SK-N-SH treated with all-trans-retinoic acid at 6 μM for 48 hours (cell line): Measurements from ENCODE around the gene SMAD3.

Source experiments
- CREB5 ChIP-seq: fragments of 250-450 bp; sonication (Bioruptor Pico); IDR thresholded peaks from 2 replicates; pipeline ENCODE4 v1.5.1; 2020; ENCODE audit warnings: low read depth, mild to moderate bottlenecking, moderate library complexity
- GLIS3 ChIP-seq: fragments of 250-450 bp; sonication (Bioruptor Pico); IDR thresholded peaks from 2 replicates; pipeline ENCODE4 v1.5.0; 2020; ENCODE audit warnings: mild to moderate bottlenecking, moderate library complexity
- ISL1 ChIP-seq: fragments of 250-450 bp; sonication (Bioruptor Pico); IDR thresholded peaks from 2 replicates; pipeline ENCODE4 v2.1.2; 2022; ENCODE audit warnings: mild to moderate bottlenecking, moderate library complexity
- OSR1 ChIP-seq: fragments of 250-450 bp; sonication (Bioruptor Pico); IDR thresholded peaks from 2 replicates; pipeline ENCODE4 v1.8.0; 2022; ENCODE audit warnings: moderate library complexity, mild to moderate bottlenecking, inconsistent platforms
- TCF4 ChIP-seq: fragments of 250-450 bp; sonication (Bioruptor Pico); IDR thresholded peaks from 2 replicates; pipeline ENCODE4 v1.8.0; 2021; ENCODE audit warnings: mild to moderate bottlenecking, moderate library complexity, borderline replicate concordance
- TOX ChIP-seq: fragments of 250-450 bp; sonication (Bioruptor Pico); IDR thresholded peaks from 2 replicates; pipeline ENCODE4 v1.8.0; 2021; ENCODE audit warnings: mild to moderate bottlenecking, moderate library complexity, borderline replicate concordance
- ZFP3 ChIP-seq: fragments of 250-450 bp; sonication (Bioruptor Pico); IDR thresholded peaks from 2 replicates; pipeline ENCODE4 v1.5.0; 2020; ENCODE audit warnings: mild to moderate bottlenecking, moderate library complexity
- ZFP30 ChIP-seq: fragments of 450-650 bp; formaldehyde crosslinking; IDR thresholded peaks from 2 replicates; pipeline ENCODE4 v1.5.0; 2022; ENCODE audit warnings: mild to moderate bottlenecking, moderate library complexity
- ZNF565 ChIP-seq: fragments of 450-650 bp; formaldehyde crosslinking; conservative IDR thresholded peaks from 2 replicates; pipeline ENCODE4 v1.5.0; 2020; ENCODE audit warnings: low read depth, mild to moderate bottlenecking, moderate library complexity
- TF ChIP-seq, protein P1 (sequence below): fragments of 250-450 bp; sonication (Bioruptor Pico); IDR thresholded peaks from 2 replicates; pipeline ENCODE4 v1.5.1; 2021; ENCODE audit warnings: mild to moderate bottlenecking, moderate library complexity
- TF ChIP-seq, protein P2 (sequence below): fragments of 250-450 bp; sonication (Bioruptor Pico); IDR thresholded peaks from 2 replicates; pipeline ENCODE4 v1.5.0; 2020; ENCODE audit warnings: mild to moderate bottlenecking, moderate library complexity

- TF ChIP-seq TOX (CRISPR knock-in tag) = no peak
- no peak for TF ChIP-seq GLIS3 (CRISPR knock-in tag)
- no peak for TF ChIP-seq ZNF565 (CRISPR knock-in tag)
- TF ChIP-seq OSR1 = no peak
- TF ChIP-seq ZFP3 (CRISPR knock-in tag) = peak; percentile 16; the same call in 1 of the 2 replicates
- TF ChIP-seq, protein P1, sequence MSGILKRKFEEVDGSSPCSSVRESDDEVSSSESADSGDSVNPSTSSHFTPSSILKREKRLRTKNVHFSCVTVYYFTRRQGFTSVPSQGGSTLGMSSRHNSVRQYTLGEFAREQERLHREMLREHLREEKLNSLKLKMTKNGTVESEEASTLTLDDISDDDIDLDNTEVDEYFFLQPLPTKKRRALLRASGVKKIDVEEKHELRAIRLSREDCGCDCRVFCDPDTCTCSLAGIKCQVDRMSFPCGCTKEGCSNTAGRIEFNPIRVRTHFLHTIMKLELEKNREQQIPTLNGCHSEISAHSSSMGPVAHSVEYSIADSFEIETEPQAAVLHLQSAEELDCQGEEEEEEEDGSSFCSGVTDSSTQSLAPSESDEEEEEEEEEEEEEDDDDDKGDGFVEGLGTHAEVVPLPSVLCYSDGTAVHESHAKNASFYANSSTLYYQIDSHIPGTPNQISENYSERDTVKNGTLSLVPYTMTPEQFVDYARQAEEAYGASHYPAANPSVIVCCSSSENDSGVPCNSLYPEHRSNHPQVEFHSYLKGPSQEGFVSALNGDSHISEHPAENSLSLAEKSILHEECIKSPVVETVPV (CRISPR knock-in tag) = no peak
- no peak for TF ChIP-seq CREB5 (CRISPR knock-in tag)
- TF ChIP-seq ZFP30 (CRISPR knock-in tag) = no peak
- no peak for TF ChIP-seq TCF4 (CRISPR knock-in tag)
- TF ChIP-seq, protein P2, sequence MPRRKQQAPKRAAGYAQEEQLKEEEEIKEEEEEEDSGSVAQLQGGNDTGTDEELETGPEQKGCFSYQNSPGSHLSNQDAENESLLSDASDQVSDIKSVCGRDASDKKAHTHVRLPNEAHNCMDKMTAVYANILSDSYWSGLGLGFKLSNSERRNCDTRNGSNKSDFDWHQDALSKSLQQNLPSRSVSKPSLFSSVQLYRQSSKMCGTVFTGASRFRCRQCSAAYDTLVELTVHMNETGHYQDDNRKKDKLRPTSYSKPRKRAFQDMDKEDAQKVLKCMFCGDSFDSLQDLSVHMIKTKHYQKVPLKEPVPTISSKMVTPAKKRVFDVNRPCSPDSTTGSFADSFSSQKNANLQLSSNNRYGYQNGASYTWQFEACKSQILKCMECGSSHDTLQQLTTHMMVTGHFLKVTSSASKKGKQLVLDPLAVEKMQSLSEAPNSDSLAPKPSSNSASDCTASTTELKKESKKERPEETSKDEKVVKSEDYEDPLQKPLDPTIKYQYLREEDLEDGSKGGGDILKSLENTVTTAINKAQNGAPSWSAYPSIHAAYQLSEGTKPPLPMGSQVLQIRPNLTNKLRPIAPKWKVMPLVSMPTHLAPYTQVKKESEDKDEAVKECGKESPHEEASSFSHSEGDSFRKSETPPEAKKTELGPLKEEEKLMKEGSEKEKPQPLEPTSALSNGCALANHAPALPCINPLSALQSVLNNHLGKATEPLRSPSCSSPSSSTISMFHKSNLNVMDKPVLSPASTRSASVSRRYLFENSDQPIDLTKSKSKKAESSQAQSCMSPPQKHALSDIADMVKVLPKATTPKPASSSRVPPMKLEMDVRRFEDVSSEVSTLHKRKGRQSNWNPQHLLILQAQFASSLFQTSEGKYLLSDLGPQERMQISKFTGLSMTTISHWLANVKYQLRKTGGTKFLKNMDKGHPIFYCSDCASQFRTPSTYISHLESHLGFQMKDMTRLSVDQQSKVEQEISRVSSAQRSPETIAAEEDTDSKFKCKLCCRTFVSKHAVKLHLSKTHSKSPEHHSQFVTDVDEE (CRISPR knock-in tag) = no peak
- no peak for TF ChIP-seq ISL1 (CRISPR knock-in tag)
These were observed 81.5 kb downstream of the SMAD3 start for GRCh38 chr15:67146875-67147381.
